Osteocyte (in vitro differentiated cells): ENCODE data around the gene FUT6. TPM values are rescaled to one million over a fixed set of nuclear protein-coding genes. Genes with fewer than 3 reads are reported as not detected.
"Not testable (repeated sequence)": the region's sequence is repeated elsewhere in the genome, so short reads cannot be mapped to it uniquely, and the experiment has no call there.

Experiments used
- DNase-seq: peaks from one replicate; pipeline ENCODE4 v3.0.0; 2021; ENCODE audit warnings: mixed read lengths; ENCODE audit not compliant: unreplicated experiment; ENCODE audit errors: extremely low spot score
- H3K27ac Mint-ChIP-seq: one replicate; pipeline ENCODE4 v1.8.0; 2021; ENCODE audit warnings: mild to moderate bottlenecking, mixed read lengths; ENCODE audit not compliant: unreplicated experiment
- H3K27me3 Mint-ChIP-seq: one replicate; pipeline ENCODE4 v1.8.0; 2021; ENCODE audit warnings: mixed read lengths; ENCODE audit not compliant: unreplicated experiment
- H3K36me3 Mint-ChIP-seq: one replicate; pipeline ENCODE4 v1.8.0; 2021; ENCODE audit warnings: mixed read lengths; ENCODE audit not compliant: unreplicated experiment
- H3K4me1 Mint-ChIP-seq: one replicate; pipeline ENCODE4 v1.8.0; 2021; ENCODE audit warnings: mixed read lengths; ENCODE audit not compliant: unreplicated experiment
- H3K4me3 Mint-ChIP-seq: one replicate; pipeline ENCODE4 v1.8.0; 2021; ENCODE audit warnings: mild to moderate bottlenecking, moderate library complexity, mixed read lengths; ENCODE audit not compliant: unreplicated experiment
- H3K9me3 Mint-ChIP-seq: one replicate; pipeline ENCODE4 v1.8.0; 2021; ENCODE audit warnings: mixed read lengths; ENCODE audit not compliant: unreplicated experiment
- total RNA-seq: library from RNA; stranded (reverse); gene quantifications from 2 replicates; pipeline ENCODE4 v1.2.1, GENCODE V29; 2021
- TF ChIP-seq, protein P1 (sequence below): fragments of 200-600 bp; sonication (generic); IDR thresholded peaks from 2 replicates; pipeline ENCODE4 v1.5.0; 2021; ENCODE audit warnings: antibody characterized with exemption, mild to moderate bottlenecking, moderate library complexity

FUT6 gene
- total RNA-seq, 1 donor from 2014 or later = not detected

DNA sequence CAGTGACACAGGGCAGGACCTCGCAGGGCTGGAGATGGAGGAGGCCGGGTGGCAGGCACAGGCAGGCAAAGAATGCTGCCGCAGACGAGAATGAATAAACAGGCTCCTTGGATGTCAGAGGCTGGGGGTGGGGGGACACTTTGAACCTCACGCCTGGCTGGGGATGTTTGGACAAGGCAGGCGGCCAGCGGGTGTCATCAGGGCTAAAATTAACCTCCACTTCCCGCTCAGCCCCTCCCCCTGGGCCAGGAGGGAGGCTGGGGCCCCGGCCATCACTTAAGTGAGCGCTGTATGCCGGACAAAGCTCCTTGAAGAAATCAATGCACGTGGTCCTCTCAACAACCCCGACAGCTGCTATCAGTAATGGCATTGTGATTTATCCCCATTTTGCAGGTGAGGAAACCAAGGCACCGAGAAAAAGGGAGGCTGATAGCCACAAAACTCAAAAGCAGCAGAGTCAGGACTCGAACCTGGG, 41.1 kb upstream of the FUT6 start:
- H3K9me3 Mint-ChIP-seq = no peaks in the 10 kb centered on the region
- H3K4me3 Mint-ChIP-seq = no peak overlapping the region
- H3K27ac Mint-ChIP-seq = no peak overlapping the region
- peaks cover 6% of the 10 kb centered on the region for H3K27me3 Mint-ChIP-seq
- H3K36me3 Mint-ChIP-seq = no peaks in the 10 kb centered on the region
- TF ChIP-seq, protein P1, sequence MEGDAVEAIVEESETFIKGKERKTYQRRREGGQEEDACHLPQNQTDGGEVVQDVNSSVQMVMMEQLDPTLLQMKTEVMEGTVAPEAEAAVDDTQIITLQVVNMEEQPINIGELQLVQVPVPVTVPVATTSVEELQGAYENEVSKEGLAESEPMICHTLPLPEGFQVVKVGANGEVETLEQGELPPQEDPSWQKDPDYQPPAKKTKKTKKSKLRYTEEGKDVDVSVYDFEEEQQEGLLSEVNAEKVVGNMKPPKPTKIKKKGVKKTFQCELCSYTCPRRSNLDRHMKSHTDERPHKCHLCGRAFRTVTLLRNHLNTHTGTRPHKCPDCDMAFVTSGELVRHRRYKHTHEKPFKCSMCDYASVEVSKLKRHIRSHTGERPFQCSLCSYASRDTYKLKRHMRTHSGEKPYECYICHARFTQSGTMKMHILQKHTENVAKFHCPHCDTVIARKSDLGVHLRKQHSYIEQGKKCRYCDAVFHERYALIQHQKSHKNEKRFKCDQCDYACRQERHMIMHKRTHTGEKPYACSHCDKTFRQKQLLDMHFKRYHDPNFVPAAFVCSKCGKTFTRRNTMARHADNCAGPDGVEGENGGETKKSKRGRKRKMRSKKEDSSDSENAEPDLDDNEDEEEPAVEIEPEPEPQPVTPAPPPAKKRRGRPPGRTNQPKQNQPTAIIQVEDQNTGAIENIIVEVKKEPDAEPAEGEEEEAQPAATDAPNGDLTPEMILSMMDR = no peak
- DNase-seq = no peak
- peaks cover 12% of the 10 kb centered on the region for H3K4me1 Mint-ChIP-seq

DNA sequence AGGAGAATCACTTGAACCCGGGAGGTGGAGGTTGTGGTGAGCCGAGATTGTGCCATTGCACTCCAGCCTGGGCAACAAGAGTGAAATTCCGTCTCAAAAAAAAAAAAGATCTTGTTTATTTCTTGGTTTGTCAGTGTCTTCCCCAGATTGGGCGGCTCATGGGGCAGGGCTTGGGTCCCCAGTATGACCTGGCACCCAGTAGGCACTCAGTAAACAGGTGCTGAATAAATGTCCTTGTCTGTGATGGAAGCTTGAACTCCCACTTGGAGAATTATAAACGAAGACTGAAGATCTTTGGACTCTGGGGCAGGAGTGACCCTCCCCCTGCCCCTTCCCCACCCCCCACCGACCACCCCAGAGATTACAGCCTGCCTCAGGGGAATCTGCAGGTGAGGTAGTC, 40.7 kb upstream of the FUT6 start:
- Mint-ChIP-seq H3K27me3 (peaks cover 6% of the 10 kb centered on the region), H3K36me3 (no peaks in the 10 kb centered on the region), H3K9me3 (no peaks in the 10 kb centered on the region), H3K27ac (no peak overlapping the region), H3K4me3 (no peak overlapping the region), H3K4me1 (peaks cover 12% of the 10 kb centered on the region)
- TF ChIP-seq, protein P1 = no peak
- no peak for DNase-seq

DNA sequence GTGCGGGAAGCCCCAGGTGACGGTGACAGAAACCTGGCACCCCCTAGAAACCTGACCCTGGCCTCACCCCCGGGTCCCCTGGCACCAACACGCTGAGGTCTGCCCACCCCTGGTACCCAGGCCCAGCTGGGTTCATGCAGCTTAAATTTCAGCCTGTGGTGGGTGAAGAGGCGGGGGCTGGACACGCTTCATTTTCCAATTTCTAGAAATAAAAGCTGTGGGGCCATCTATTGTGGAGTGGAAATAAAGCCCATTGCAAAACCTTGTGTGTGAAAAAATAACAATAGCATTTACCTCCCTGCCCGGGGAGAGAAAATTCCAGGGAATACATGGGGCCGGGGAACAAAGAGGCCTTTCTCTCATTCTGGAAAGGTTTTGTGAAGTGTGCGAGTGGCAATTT, 38.4 kb upstream of the FUT6 start:
- Mint-ChIP-seq H3K4me3 (no peak overlapping the region), H3K36me3 (no peaks in the 10 kb centered on the region), H3K9me3 (no peaks in the 10 kb centered on the region), H3K27me3 (peaks cover 6% of the 10 kb centered on the region), H3K4me1 (peaks cover 12% of the 10 kb centered on the region), H3K27ac (no peak overlapping the region)
- TF ChIP-seq, protein P1 = no peak
- DNase-seq = no peak

DNA sequence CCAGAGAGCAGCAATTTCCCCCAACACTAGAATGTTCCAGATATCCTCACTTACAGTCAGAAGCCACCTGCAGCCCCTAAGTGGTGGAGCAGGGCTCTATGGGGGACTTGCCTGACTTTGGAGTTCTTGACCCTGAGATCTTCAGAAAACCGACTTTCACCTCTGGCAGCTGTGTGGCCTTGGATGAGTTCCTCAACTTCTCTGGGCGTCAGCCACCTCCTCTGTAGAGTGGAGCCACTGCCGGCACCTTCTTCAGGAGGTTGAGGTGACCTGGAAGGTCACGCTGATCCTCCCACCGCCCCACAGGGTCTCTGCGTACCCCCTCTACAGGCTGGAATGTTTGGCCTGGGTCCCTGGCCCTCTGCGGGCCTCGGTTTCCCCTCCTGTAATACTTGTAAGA, 37.9 kb upstream of the FUT6 start:
- TF ChIP-seq, protein P1 = no peak
- Mint-ChIP-seq H3K27me3 (peaks cover 4% of the 10 kb centered on the region), H3K9me3 (no peaks in the 10 kb centered on the region), H3K36me3 (no peaks in the 10 kb centered on the region), H3K4me3 (no peak overlapping the region), H3K27ac (no peak overlapping the region), H3K4me1 (peaks cover 11% of the 10 kb centered on the region)
- no peak for DNase-seq

GRCh38 chr19:5874496-5874895, 35.0 kb upstream of the FUT6 start:
- H3K36me3 Mint-ChIP-seq, H3K4me1 Mint-ChIP-seq: not testable (repeated sequence)

More at GRCh38 chr19:5874496-5874895, 35.0 kb upstream of the FUT6 start:
- not testable (repeated sequence) for H3K27me3 Mint-ChIP-seq, H3K4me3 Mint-ChIP-seq, DNase-seq, H3K9me3 Mint-ChIP-seq, H3K27ac Mint-ChIP-seq
